HEK293 (cell line): ENCODE measurements around the gene APPL2.

Experiments
- CTCF ChIA-PET: fragments of 350-600 bp; formaldehyde crosslinking; extraction: SDS; loops from one replicate; lab custom pipeline; 2021; ENCODE audit warnings: antibody characterized with exemption; lab: Yijun Ruan, JAX
- POLR2A ChIA-PET: fragments of 300-600 bp; formaldehyde crosslinking; extraction: SDS; loops from one replicate; lab custom pipeline; 2020; ENCODE audit warnings: antibody characterized with exemption, inconsistent platforms; lab: Yijun Ruan, JAX
- H3K27ac ChIP-seq: fragments of 200-500 bp; sonication (Bioruptor generic); 2 replicates; pipeline ENCODE4 v1.5.1; 2014; ENCODE audit warnings: low read depth, low read length, control low read depth, inconsistent platforms; ENCODE audit errors: extremely low read depth
- H3K36me3 ChIP-seq, 2 experiments: fragments of 200-500 bp in 1 of 2; sonication (Bioruptor generic) in 1 of 2; 1 replicate in 1 of 2; 2 replicates in 1 of 2; pipeline ENCODE4 v1.5.1; 2014 to 2017; ENCODE audit warnings: inconsistent platforms in 2 of 2, low read length in 2 of 2; ENCODE audit not compliant: control insufficient read depth in 2 of 2, insufficient read depth in 1 of 2
- H3K4me1 ChIP-seq: fragments of 200-500 bp; sonication (Bioruptor generic); 2 replicates; pipeline ENCODE4 v1.5.1; 2014; ENCODE audit warnings: mild to moderate bottlenecking, low read length, inconsistent platforms; ENCODE audit not compliant: control insufficient read depth, insufficient read depth
- H3K4me3 ChIP-seq: 2 replicates; pipeline ENCODE4 v1.5.1; 2011; ENCODE audit warnings: low read depth, mild to moderate bottlenecking, control low read depth, low read length, moderate library complexity
- H3K9me3 ChIP-seq: fragments of 200-500 bp; sonication (Bioruptor generic); 2 replicates; pipeline ENCODE4 v1.5.1; 2014; ENCODE audit warnings: low read depth, low read length, inconsistent platforms; ENCODE audit not compliant: control insufficient read depth, insufficient read depth
- EGR2 ChIP-seq: fragments of 450-650 bp; formaldehyde crosslinking; IDR thresholded peaks from 2 replicates; pipeline ENCODE4 v1.5.1; 2016; ENCODE audit warnings: low read depth, missing biosample characterization, missing genetic modification characterization
- KLF16 ChIP-seq: fragments of 450-650 bp; formaldehyde crosslinking; IDR thresholded peaks from 2 replicates; pipeline ENCODE4 v1.5.1; 2017; ENCODE audit warnings: missing biosample characterization, missing genetic modification characterization
- KLF17 ChIP-seq: fragments of 450-650 bp; formaldehyde crosslinking; IDR thresholded peaks from 2 replicates; pipeline ENCODE4 v1.5.1; 2016; ENCODE audit warnings: missing biosample characterization, missing genetic modification characterization
- KLF9 ChIP-seq: fragments of 450-650 bp; formaldehyde crosslinking; IDR thresholded peaks from 2 replicates; pipeline ENCODE4 v1.5.1; 2016; ENCODE audit warnings: missing biosample characterization, missing genetic modification characterization, low read depth
- RBAK ChIP-seq: fragments of 450-650 bp; formaldehyde crosslinking; IDR thresholded peaks from 2 replicates; pipeline ENCODE4 v1.5.1; 2016; ENCODE audit warnings: missing biosample characterization, missing genetic modification characterization
- SP7 ChIP-seq: fragments of 450-650 bp; formaldehyde crosslinking; IDR thresholded peaks from 2 replicates; pipeline ENCODE4 v1.5.1; 2016; ENCODE audit warnings: missing biosample characterization, missing genetic modification characterization
- TCF7L2 ChIP-seq: IDR thresholded peaks from 2 replicates; pipeline ENCODE4 v1.6.1; 2011; ENCODE audit warnings: low read depth, mild to moderate bottlenecking, inconsistent platforms, low read length, moderate library complexity, borderline replicate concordance
- ZBTB44 ChIP-seq: fragments of 450-650 bp; IDR thresholded peaks from 2 replicates; pipeline ENCODE4 v1.5.1; 2018; ENCODE audit warnings: missing biosample characterization, mild to moderate bottlenecking, missing genetic modification characterization
- ZEB2 ChIP-seq: fragments of 450-650 bp; formaldehyde crosslinking; IDR thresholded peaks from 2 replicates; pipeline ENCODE4 v1.5.1; 2016; ENCODE audit warnings: missing biosample characterization, missing genetic modification characterization
- ZFP69B ChIP-seq: fragments of 450-650 bp; formaldehyde crosslinking; IDR thresholded peaks from 2 replicates; pipeline ENCODE4 v1.5.1; 2016; ENCODE audit warnings: missing biosample characterization, missing genetic modification characterization
- ZIC2 ChIP-seq: fragments of 450-650 bp; formaldehyde crosslinking; IDR thresholded peaks from 2 replicates; pipeline ENCODE4 v1.5.1; 2016; ENCODE audit warnings: missing biosample characterization, missing genetic modification characterization
- ZNF280C ChIP-seq: fragments of 450-650 bp; formaldehyde crosslinking; IDR thresholded peaks from 2 replicates; pipeline ENCODE4 v1.5.1; 2016; ENCODE audit warnings: missing biosample characterization, missing genetic modification characterization
- ZNF335 ChIP-seq: fragments of 450-650 bp; formaldehyde crosslinking; conservative IDR thresholded peaks from 2 replicates; pipeline ENCODE4 v1.5.1; 2016; ENCODE audit warnings: missing biosample characterization, missing genetic modification characterization
- ZNF362 ChIP-seq: fragments of 450-650 bp; formaldehyde crosslinking; IDR thresholded peaks from 2 replicates; pipeline ENCODE4 v1.5.1; 2016; ENCODE audit warnings: missing biosample characterization, missing genetic modification characterization
- ZNF404 ChIP-seq: fragments of 450-650 bp; formaldehyde crosslinking; IDR thresholded peaks from 2 replicates; pipeline ENCODE4 v1.5.1; 2017; ENCODE audit warnings: missing biosample characterization, missing genetic modification characterization
- ZNF423 ChIP-seq: fragments of 450-650 bp; formaldehyde crosslinking; IDR thresholded peaks from 2 replicates; pipeline ENCODE4 v1.5.1; 2016; ENCODE audit warnings: missing biosample characterization, missing genetic modification characterization
- ZNF473 ChIP-seq: fragments of 450-650 bp; formaldehyde crosslinking; IDR thresholded peaks from 2 replicates; pipeline ENCODE4 v1.5.1; 2017; ENCODE audit warnings: missing biosample characterization, missing genetic modification characterization
- ZNF501 ChIP-seq: fragments of 450-650 bp; formaldehyde crosslinking; IDR thresholded peaks from 2 replicates; pipeline ENCODE4 v1.5.1; 2016; ENCODE audit warnings: missing biosample characterization, missing genetic modification characterization
- ZNF548 ChIP-seq: fragments of 450-650 bp; formaldehyde crosslinking; IDR thresholded peaks from 2 replicates; pipeline ENCODE4 v1.5.1; 2016; ENCODE audit warnings: missing biosample characterization, missing genetic modification characterization
- ZNF560 ChIP-seq: fragments of 450-650 bp; formaldehyde crosslinking; IDR thresholded peaks from 2 replicates; pipeline ENCODE4 v1.5.1; 2017; ENCODE audit warnings: missing biosample characterization, missing genetic modification characterization, borderline replicate concordance
- ZNF585B ChIP-seq: fragments of 450-650 bp; formaldehyde crosslinking; IDR thresholded peaks from 2 replicates; pipeline ENCODE4 v1.5.1; 2016; ENCODE audit warnings: missing biosample characterization, missing genetic modification characterization
- ZNF596 ChIP-seq: fragments of 450-650 bp; IDR thresholded peaks from 2 replicates; pipeline ENCODE4 v1.5.0; 2018; ENCODE audit warnings: missing biosample characterization, mild to moderate bottlenecking, missing genetic modification characterization, moderate library complexity
- ZNF626 ChIP-seq: fragments of 450-650 bp; sonication (Bioruptor Pico); formaldehyde crosslinking; IDR thresholded peaks from 2 replicates; pipeline ENCODE4 v1.5.1; 2018; ENCODE audit warnings: missing biosample characterization, missing genetic modification characterization, inconsistent platforms
- ZNF645 ChIP-seq: fragments of 450-650 bp; formaldehyde crosslinking; IDR thresholded peaks from 2 replicates; pipeline ENCODE4; 2016; ENCODE audit warnings: missing biosample characterization, missing genetic modification characterization
- ZNF701 ChIP-seq: fragments of 450-650 bp; formaldehyde crosslinking; IDR thresholded peaks from 2 replicates; pipeline ENCODE4 v1.5.1; 2016; ENCODE audit warnings: missing biosample characterization, missing genetic modification characterization
- ZSCAN30 ChIP-seq: fragments of 450-650 bp; IDR thresholded peaks from 2 replicates; pipeline ENCODE4 v1.5.1; 2018; ENCODE audit warnings: missing biosample characterization, mild to moderate bottlenecking, missing genetic modification characterization, moderate library complexity

APPL2 gene

GRCh38 chr12:105156260-105156659 lies 79.7 kb downstream of the APPL2 start:
- Histone ChIP-seq H3K36me3 (peaks cover 51 to 78% of the 10 kb centered on the region in 2 experiments), H3K4me3 (no peak overlapping the region), H3K9me3 (no peaks in the 10 kb centered on the region), H3K4me1 (no peaks in the 10 kb centered on the region), H3K27ac (no peak overlapping the region)
- no peak for TF ChIP-seq ZNF596 (tag by site-specific recombination)
- TF ChIP-seq KLF16, result no peak
- TF ChIP-seq ZNF585B (tag by site-specific recombination), result no peak
- TF ChIP-seq KLF17 (tag by site-specific recombination), result no peak
- TF ChIP-seq SP7 (tag by site-specific recombination), result no peak
- TF ChIP-seq ZFP69B, result no peak
- no peak for TF ChIP-seq ZNF362 (tag by site-specific recombination)
- no peak for TF ChIP-seq RBAK (tag by site-specific recombination)
- ChIA-PET CTCF (no interaction called here), POLR2A (no interaction called here)

GRCh38 chr12:105142259-105142658 lies 93.7 kb downstream of the APPL2 start:
- Histone ChIP-seq H3K4me3 (no peak overlapping the region), H3K4me1 (no peaks in the 10 kb centered on the region), H3K36me3 (peaks cover 57 to 65% of the 10 kb centered on the region in 2 experiments), H3K27ac (no peak overlapping the region), H3K9me3 (no peaks in the 10 kb centered on the region)
- CTCF ChIA-PET, result no interaction called here
- TF ChIP-seq ZNF701 (tag by site-specific recombination), result no peak
- TF ChIP-seq ZIC2 (tag by site-specific recombination), result no peak
- TF ChIP-seq TCF7L2, result no peak
- TF ChIP-seq ZNF560 (tag by site-specific recombination), result no peak
- no peak for TF ChIP-seq ZSCAN30 (tag by site-specific recombination)
- TF ChIP-seq ZNF548 (tag by site-specific recombination), result no peak
- TF ChIP-seq ZNF473 (tag by site-specific recombination), result no peak
- TF ChIP-seq ZNF404 (tag by site-specific recombination), result no peak
- TF ChIP-seq ZNF645 (tag by site-specific recombination), result no peak
- TF ChIP-seq ZNF626 (tag by site-specific recombination), result no peak
- no peak for TF ChIP-seq ZNF423 (tag by site-specific recombination)
- TF ChIP-seq ZBTB44, result no peak
- TF ChIP-seq ZNF335 (tag by site-specific recombination), result no peak
- no peak for TF ChIP-seq ZEB2
- no peak for TF ChIP-seq EGR2 (tag by site-specific recombination)
- TF ChIP-seq ZNF501 (tag by site-specific recombination), result no peak
- no peak for TF ChIP-seq ZNF280C (tag by site-specific recombination)
- TF ChIP-seq KLF9, result no peak
- POLR2A ChIA-PET, result no interaction called here
